TTC549 (cell line): ENCODE measurements around the gene PDIA4.

Source experiments
- FAIRE-seq: peaks from 2 replicates; lab custom pipeline; 2012; peaks lifted over from hg19 to GRCh38; lab: Jason Lieb, UNC

Gene PDIA4

GRCh38 chr7:148967602-148968001, 60.7 kb downstream of the PDIA4 start:
- no peak for FAIRE-seq

GRCh38 chr7:148967032-148967372, 61.3 kb downstream of the PDIA4 start:
- FAIRE-seq, result no peak

- FAIRE-seq, result no peak
Observed at GRCh38 chr7:148964483-148965267, 63.6 kb downstream of the PDIA4 start.

- no peak for FAIRE-seq
Observed at GRCh38 chr7:148963583-148964482, 64.5 kb downstream of the PDIA4 start.

GRCh38 chr7:148962823-148963582, 65.3 kb downstream of the PDIA4 start:
- no peak for FAIRE-seq

GRCh38 chr7:148962440-148962822, 65.9 kb downstream of the PDIA4 start:
- FAIRE-seq, result no peak

GRCh38 chr7:148959726-148960125, 68.6 kb downstream of the PDIA4 start:
- no peak for FAIRE-seq

GRCh38 chr7:148958061-148958460, 70.2 kb downstream of the PDIA4 start:
- no peak for FAIRE-seq

- no peak for FAIRE-seq
Observed at GRCh38 chr7:148954766-148955165, 73.5 kb downstream of the PDIA4 start.

- FAIRE-seq, result no peak
Observed at GRCh38 chr7:148953676-148954075, 74.6 kb downstream of the PDIA4 start.
